Measurements from ENCODE around the gene ST3GAL3.

GRCh38 chr1:43879414-43879813, 172.1 kb downstream of the ST3GAL3 start:
- TF ChIP-seq CTCF (IDR thresholded peaks at IDR 0.05) = no peak
- no peak for TF ChIP-seq EP300 (IDR thresholded peaks at IDR 0.05)
